GM19468 (cell line): ENCODE measurements around the gene C2CD3.
"Not testable (repeated sequence)": the region's sequence is repeated elsewhere in the genome, so short reads cannot be mapped to it uniquely, and the experiment has no call there.

Experiments
- ATAC-seq: cut with Tn5 transposase; IDR thresholded peaks from one replicate; pipeline ENCODE4 v1.9.1; 2021; ENCODE audit warnings: mild to moderate bottlenecking, moderate library complexity, moderate number of reproducible peaks; ENCODE audit not compliant: unreplicated experiment; ENCODE audit errors: extremely low read depth

Gene C2CD3

GRCh38 chr11:74123008-74123448, 47.8 kb downstream of the C2CD3 start:
- no peak for ATAC-seq

- ATAC-seq = no peak
These were observed 49.0 kb downstream of the C2CD3 start for GRCh38 chr11:74121804-74122203.

- ATAC-seq = not testable (repeated sequence)
These were observed 50.4 kb downstream of the C2CD3 start for GRCh38 chr11:74120260-74121035.

GRCh38 chr11:74116719-74117118, 54.1 kb downstream of the C2CD3 start:
- no peak for ATAC-seq

GRCh38 chr11:74112877-74113276, 57.9 kb downstream of the C2CD3 start:
- no peak for ATAC-seq

- ATAC-seq = no peak
These were observed 64.7 kb downstream of the C2CD3 start for GRCh38 chr11:74106124-74106523.

- no peak for ATAC-seq
These were observed 68.5 kb downstream of the C2CD3 start for GRCh38 chr11:74102321-74102720.

- ATAC-seq = no peak
These were observed 70.1 kb downstream of the C2CD3 start for GRCh38 chr11:74100735-74101134.

GRCh38 chr11:74100231-74100630, 70.6 kb downstream of the C2CD3 start:
- no peak for ATAC-seq

- no peak for ATAC-seq
These were observed 73.0 kb downstream of the C2CD3 start for GRCh38 chr11:74097686-74098237.

- ATAC-seq = no peak
These were observed 76.4 kb downstream of the C2CD3 start for GRCh38 chr11:74094393-74094792.

- ATAC-seq = no peak
These were observed 78.4 kb downstream of the C2CD3 start for GRCh38 chr11:74092425-74092824.

GRCh38 chr11:74091549-74091948, 79.3 kb downstream of the C2CD3 start:
- ATAC-seq = no peak

- no peak for ATAC-seq
These were observed 80.1 kb downstream of the C2CD3 start for GRCh38 chr11:74090701-74091100.

GRCh38 chr11:74086242-74086884, 84.4 kb downstream of the C2CD3 start:
- no peak for ATAC-seq

- ATAC-seq = no peak
These were observed 85.3 kb downstream of the C2CD3 start for GRCh38 chr11:74085542-74085892.

- no peak for ATAC-seq
These were observed 85.8 kb downstream of the C2CD3 start for GRCh38 chr11:74084796-74085541.

GRCh38 chr11:74083927-74084326, 86.9 kb downstream of the C2CD3 start:
- ATAC-seq = not testable (repeated sequence)

GRCh38 chr11:74081428-74081827, 89.4 kb downstream of the C2CD3 start:
- no peak for ATAC-seq

GRCh38 chr11:74077193-74077592, 93.6 kb downstream of the C2CD3 start:
- ATAC-seq = no peak

GRCh38 chr11:74072721-74073120, 98.1 kb downstream of the C2CD3 start:
- ATAC-seq = no peak
